Suppressor macrophage treated with lipopolysaccharide for 1 hour (primary cell): Measurements from ENCODE around the gene ANKRD55.

ENCODE experiments used
- DNase-seq, 3 donors: peaks; one replicate each; pipeline ENCODE4 v3.0.0-alpha.2; 2020 to 2022

Gene ANKRD55

DNA sequence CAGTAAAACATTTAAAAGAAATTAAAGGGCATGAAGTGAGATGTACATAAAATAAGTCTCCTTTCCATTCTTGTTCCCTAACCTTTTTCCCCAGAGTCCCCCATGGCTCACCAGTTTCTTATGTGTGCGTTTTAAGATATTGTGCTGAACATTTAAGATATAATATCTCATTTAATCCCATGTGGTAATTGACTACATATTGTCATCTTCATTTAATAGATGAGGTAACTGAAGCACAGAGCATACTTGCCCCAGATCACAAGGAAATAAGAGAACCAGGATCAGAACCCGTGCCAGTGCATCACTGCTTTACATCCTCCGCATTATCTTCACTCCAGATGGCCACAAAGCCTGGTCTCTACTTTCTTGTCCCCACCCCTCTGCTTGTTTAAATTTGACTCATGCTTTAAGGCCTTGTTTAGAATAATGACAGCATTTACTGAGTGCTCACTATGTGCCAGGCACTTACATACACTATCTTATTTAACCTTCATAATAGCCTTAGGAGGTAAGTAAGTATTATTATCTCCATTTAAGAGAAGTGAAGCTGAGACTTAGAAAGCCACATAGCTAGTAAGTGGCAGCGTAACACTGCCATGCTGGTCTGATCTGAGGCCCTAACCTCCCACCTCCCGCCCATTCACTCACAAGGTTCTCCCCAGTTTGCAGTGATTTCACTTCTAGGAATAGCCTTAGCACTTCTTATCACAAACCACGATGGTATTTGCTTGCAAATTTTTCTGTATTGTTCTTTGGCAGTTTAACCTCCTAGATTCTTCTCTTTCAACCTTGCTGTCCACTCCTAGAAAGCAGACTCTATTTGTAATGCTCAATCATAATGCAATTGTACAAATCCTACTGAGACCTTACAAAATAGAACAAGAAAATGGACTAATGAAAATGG is 160.0 kb downstream of the ANKRD55 start:
- DNase-seq, result peak; percentile 35 to 52 (median 39)

- no peak for DNase-seq
These were observed 161.7 kb downstream of the ANKRD55 start for GRCh38 chr5:56071470-56071869.

- peak; percentile 32 to 77 (median 73) for DNase-seq
These were observed 162.2 kb downstream of the ANKRD55 start for GRCh38 chr5:56070851-56071465.

- no peak for DNase-seq
These were observed 163.4 kb downstream of the ANKRD55 start for GRCh38 chr5:56069652-56070226.

- peak; percentile 42 to 49 (median 44) for DNase-seq
These were observed 166.1 kb downstream of the ANKRD55 start for GRCh38 chr5:56066931-56067450.

DNA sequence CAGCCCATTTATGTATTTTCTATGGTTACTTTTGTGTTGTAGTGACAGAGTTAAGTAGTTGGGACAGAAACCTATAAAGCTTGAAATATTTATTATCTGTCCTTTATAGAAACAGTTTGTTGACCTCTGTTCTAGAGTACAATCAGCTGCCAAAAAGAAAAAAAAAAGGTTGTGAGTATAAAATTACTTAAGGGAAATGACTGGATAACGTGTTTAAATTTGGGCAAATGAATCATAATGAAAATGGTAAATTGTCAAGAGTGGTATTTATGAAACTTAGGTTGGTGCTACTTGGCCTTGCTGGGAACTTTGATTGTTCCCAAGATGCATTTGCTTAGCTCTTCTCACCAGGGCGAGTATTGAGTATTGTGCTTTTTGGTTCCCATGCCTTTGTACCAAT is 168.1 kb downstream of the ANKRD55 start:
- DNase-seq, result no peak

GRCh38 chr5:56060276-56061110 is 172.6 kb downstream of the ANKRD55 start:
- no peak for DNase-seq

DNA sequence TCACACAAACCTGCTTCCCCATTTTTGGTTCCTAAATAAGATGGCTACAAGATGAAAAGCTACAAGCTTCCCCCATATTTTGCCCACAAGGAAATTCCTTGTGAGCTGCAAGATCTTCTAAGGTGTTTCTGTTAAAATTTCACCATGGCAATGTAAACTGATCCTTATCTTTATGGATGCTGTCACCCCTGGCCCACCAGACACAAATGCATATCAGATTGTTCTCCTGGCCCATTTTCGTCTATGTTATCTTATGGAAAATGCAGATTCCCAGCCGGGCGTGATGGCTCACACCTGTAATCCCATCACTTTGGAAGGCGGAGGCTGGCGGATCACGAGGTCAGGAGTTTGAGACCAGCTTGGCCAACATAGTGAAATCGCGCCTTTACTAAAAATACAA is 173.3 kb downstream of the ANKRD55 start:
- DNase-seq, result no peak

GRCh38 chr5:56056875-56057274 is 176.3 kb downstream of the ANKRD55 start:
- no peak for DNase-seq

GRCh38 chr5:56055859-56056258 is 177.3 kb downstream of the ANKRD55 start:
- DNase-seq, result no peak

DNA sequence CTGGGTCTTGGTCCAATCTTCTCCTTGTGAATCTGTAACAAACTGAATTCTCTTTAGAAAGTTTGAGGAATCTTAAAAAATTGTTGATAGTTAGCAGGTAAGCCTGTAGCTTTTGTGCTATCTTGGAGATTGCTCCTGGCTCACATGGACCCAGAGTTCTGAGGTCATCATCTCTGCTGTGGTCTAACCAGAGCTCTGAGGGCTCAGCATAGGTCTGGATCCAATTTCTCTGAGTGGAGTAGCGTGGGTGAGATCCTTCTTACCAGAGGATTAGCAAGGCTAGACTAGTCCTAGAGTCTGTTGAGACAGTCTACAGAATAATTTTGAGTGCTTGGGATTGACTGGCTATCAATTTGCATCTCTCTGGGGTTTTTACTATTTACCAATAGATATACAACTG is 177.8 kb downstream of the ANKRD55 start:
- DNase-seq, result no peak

- no peak for DNase-seq
These were observed 178.5 kb downstream of the ANKRD55 start for GRCh38 chr5:56054666-56055065.

- no peak for DNase-seq
These were observed 179.8 kb downstream of the ANKRD55 start for GRCh38 chr5:56053363-56053762.

- no peak for DNase-seq
These were observed 180.4 kb downstream of the ANKRD55 start for GRCh38 chr5:56052735-56053134.

DNA sequence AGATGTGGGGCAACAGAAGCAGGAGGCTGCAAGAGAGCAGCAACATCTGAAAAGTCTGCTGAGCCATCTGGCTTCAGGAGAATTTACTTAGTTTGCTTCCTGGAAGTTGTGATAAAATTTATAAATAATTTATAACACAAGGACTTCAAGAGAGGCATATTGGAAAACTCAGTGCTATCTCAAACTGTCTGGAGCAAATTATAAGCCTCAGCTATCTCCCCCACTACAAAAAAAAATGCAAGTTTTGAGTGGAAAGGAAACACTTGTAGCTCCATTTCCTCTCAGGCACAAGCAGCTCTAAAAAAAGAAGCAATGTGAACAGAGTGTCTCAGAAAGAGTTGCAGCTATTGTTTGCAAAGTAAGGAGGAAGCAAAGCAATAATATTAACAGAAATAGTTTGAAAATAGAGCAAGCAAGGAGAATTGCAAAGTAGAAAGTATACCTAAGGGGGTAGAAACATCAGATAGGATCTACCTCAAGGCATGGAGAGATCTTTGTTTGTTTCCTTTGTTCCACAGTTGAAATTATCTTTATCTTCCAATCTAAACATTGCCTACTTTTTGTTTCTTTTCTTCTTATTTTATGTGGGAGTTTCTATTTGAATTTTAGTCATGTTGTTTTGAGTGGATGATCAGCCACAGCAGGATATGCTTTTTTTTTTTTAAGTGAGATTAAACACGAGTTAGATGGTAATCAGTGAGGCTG is 182.4 kb downstream of the ANKRD55 start:
- no peak for DNase-seq
